HL-60 (cell line): ENCODE data around the gene ENPP7.

Experiments used
- CTCF ChIP-seq: IDR thresholded peaks from one replicate; pipeline ENCODE4 v1.5.1; 2011; ENCODE audit warnings: low read length, control low read depth, inconsistent platforms; ENCODE audit not compliant: insufficient read depth
- TF ChIP-seq, protein P1 (sequence below): IDR thresholded peaks from 2 replicates; pipeline ENCODE4 v1.6.1; 2012; ENCODE audit warnings: low read depth; ENCODE audit not compliant: insufficient replicate concordance

GRCh38 chr17:79777894-79778503 lies 47.3 kb downstream of the ENPP7 start, which contains the start of gene CBX2:
- TF ChIP-seq CTCF: no peak
- TF ChIP-seq, protein P1, sequence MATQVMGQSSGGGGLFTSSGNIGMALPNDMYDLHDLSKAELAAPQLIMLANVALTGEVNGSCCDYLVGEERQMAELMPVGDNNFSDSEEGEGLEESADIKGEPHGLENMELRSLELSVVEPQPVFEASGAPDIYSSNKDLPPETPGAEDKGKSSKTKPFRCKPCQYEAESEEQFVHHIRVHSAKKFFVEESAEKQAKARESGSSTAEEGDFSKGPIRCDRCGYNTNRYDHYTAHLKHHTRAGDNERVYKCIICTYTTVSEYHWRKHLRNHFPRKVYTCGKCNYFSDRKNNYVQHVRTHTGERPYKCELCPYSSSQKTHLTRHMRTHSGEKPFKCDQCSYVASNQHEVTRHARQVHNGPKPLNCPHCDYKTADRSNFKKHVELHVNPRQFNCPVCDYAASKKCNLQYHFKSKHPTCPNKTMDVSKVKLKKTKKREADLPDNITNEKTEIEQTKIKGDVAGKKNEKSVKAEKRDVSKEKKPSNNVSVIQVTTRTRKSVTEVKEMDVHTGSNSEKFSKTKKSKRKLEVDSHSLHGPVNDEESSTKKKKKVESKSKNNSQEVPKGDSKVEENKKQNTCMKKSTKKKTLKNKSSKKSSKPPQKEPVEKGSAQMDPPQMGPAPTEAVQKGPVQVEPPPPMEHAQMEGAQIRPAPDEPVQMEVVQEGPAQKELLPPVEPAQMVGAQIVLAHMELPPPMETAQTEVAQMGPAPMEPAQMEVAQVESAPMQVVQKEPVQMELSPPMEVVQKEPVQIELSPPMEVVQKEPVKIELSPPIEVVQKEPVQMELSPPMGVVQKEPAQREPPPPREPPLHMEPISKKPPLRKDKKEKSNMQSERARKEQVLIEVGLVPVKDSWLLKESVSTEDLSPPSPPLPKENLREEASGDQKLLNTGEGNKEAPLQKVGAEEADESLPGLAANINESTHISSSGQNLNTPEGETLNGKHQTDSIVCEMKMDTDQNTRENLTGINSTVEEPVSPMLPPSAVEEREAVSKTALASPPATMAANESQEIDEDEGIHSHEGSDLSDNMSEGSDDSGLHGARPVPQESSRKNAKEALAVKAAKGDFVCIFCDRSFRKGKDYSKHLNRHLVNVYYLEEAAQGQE: no peak
